ENCODE data around the gene LRRC4C. TPM values are rescaled to one million over a fixed set of nuclear protein-coding genes. Genes with fewer than 3 reads are reported as not detected.

Gene LRRC4C
- total RNA-seq, 1 donor from 2014 or later = 0.64 TPM

DNA sequence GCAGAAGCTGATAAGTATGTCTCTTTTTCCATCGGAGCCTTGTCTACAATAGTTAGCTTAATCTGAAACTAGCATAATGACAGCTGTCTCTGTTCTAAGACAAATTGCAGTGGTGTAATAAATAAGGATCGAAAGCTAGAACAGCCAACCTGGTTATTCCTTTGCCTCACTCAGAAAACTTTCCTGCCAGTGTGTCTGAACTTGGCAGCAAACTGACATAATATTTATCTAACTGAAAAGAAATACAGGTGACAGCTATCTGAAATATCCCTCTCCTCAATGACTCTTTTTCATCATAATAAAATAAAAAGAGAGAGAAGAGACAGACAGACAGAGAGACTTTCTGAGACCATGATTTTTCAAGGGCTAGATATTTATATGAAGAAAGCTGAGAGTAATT, 642.5 kb downstream of the LRRC4C start:
- Mint-ChIP-seq H3K27me3 (ENCODE audit: unreplicated experiment) (no peaks in the 10 kb centered on the region), H3K9me3 (ENCODE audit: unreplicated experiment) (peaks cover 1% of the 10 kb centered on the region), H3K27ac (ENCODE audit: unreplicated experiment) (no peak overlapping the region), H3K36me3 (ENCODE audit: unreplicated experiment) (no peaks in the 10 kb centered on the region), H3K4me1 (ENCODE audit: low read depth, unreplicated experiment) (no peaks in the 10 kb centered on the region), H3K4me3 (ENCODE audit: unreplicated experiment) (no peak overlapping the region)
- TF ChIP-seq, protein P1, sequence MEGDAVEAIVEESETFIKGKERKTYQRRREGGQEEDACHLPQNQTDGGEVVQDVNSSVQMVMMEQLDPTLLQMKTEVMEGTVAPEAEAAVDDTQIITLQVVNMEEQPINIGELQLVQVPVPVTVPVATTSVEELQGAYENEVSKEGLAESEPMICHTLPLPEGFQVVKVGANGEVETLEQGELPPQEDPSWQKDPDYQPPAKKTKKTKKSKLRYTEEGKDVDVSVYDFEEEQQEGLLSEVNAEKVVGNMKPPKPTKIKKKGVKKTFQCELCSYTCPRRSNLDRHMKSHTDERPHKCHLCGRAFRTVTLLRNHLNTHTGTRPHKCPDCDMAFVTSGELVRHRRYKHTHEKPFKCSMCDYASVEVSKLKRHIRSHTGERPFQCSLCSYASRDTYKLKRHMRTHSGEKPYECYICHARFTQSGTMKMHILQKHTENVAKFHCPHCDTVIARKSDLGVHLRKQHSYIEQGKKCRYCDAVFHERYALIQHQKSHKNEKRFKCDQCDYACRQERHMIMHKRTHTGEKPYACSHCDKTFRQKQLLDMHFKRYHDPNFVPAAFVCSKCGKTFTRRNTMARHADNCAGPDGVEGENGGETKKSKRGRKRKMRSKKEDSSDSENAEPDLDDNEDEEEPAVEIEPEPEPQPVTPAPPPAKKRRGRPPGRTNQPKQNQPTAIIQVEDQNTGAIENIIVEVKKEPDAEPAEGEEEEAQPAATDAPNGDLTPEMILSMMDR (IDR thresholded peaks at IDR 0.05; ENCODE audit: partially characterized antibody, unreplicated experiment) = no peak
- DNase-seq = no peak

DNA sequence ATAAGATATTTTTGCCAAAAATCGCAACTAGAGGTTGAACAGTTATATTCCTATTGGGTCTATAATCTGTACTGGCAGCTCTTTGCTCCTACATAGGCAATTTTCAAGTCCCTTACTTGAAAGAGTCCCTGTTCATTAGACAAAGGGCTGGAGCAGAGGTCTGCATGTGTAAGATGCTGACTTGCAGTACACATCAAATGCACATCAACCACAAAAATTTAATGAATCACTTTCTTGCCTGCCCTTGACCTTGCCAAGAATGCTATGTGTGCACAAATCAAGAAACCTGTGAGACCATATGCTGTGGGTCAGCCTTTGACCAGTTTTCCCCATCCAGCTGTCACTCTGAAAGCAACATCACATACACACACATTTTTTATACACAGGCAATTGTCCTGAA, 661.5 kb downstream of the LRRC4C start:
- Mint-ChIP-seq H3K27ac (ENCODE audit: unreplicated experiment) (peak overlapping the region; percentile 40), H3K4me3 (ENCODE audit: unreplicated experiment) (no peak overlapping the region), H3K36me3 (ENCODE audit: unreplicated experiment) (no peaks in the 10 kb centered on the region), H3K27me3 (ENCODE audit: unreplicated experiment) (no peaks in the 10 kb centered on the region), H3K9me3 (ENCODE audit: unreplicated experiment) (peaks cover 2% of the 10 kb centered on the region), H3K4me1 (ENCODE audit: low read depth, unreplicated experiment) (peaks cover 3% of the 10 kb centered on the region)
- no peak for DNase-seq
- TF ChIP-seq, protein P1 (IDR thresholded peaks at IDR 0.05; ENCODE audit: partially characterized antibody, unreplicated experiment) = no peak

DNA sequence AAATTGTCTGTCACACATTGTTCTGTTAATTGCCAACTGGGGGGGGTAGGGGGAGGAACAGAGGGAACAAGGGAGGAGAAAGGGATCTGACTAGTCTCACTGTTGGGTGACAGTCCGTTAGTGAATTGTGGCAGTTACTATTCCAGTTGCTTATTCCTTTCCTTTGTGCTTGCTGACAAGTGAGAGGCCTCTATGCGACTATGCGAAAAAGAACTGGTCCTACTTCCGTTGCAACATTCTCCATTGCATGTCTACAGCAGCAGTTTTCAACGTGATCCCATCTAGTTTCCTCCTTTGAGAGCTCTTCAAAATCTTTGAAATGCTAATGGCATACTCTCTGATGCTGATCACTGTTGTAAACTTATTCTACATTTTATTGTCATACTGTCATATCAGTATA, 672.2 kb downstream of the LRRC4C start:
- DNase-seq = no peak
- H3K4me3 Mint-ChIP-seq (ENCODE audit: unreplicated experiment) = no peak overlapping the region
- no peaks in the 10 kb centered on the region for H3K4me1 Mint-ChIP-seq (ENCODE audit: low read depth, unreplicated experiment)
- no peaks in the 10 kb centered on the region for H3K9me3 Mint-ChIP-seq (ENCODE audit: unreplicated experiment)
- H3K36me3 Mint-ChIP-seq (ENCODE audit: unreplicated experiment) = no peaks in the 10 kb centered on the region
- TF ChIP-seq, protein P1 (IDR thresholded peaks at IDR 0.05; ENCODE audit: partially characterized antibody, unreplicated experiment) = no peak
- H3K27ac Mint-ChIP-seq (ENCODE audit: unreplicated experiment) = no peak overlapping the region
- H3K27me3 Mint-ChIP-seq (ENCODE audit: unreplicated experiment) = no peaks in the 10 kb centered on the region

DNA sequence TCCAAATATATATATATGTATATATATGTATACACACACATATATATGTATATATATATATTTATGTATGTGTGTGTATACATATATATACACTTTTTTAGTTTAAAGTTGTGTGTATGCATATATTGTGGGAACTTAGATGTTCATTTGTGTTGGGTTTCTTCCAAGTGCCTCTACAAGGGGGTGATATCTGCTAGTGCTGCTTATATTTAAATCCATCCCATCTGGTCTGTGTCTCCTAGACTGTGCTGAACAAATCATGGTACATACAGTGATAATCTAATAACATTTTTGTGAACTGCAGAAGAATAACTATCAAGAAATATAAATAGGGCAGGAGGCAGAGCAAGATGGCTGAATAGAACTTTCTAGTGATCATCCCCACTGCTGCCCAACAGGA, 696.4 kb downstream of the LRRC4C start:
- no peaks in the 10 kb centered on the region for H3K4me1 Mint-ChIP-seq (ENCODE audit: low read depth, unreplicated experiment)
- H3K27me3 Mint-ChIP-seq (ENCODE audit: unreplicated experiment) = peaks cover 1% of the 10 kb centered on the region
- DNase-seq = no peak
- no peak overlapping the region for H3K4me3 Mint-ChIP-seq (ENCODE audit: unreplicated experiment)
- TF ChIP-seq, protein P1 (IDR thresholded peaks at IDR 0.05; ENCODE audit: partially characterized antibody, unreplicated experiment) = no peak
- H3K9me3 Mint-ChIP-seq (ENCODE audit: unreplicated experiment) = no peaks in the 10 kb centered on the region
- no peaks in the 10 kb centered on the region for H3K36me3 Mint-ChIP-seq (ENCODE audit: unreplicated experiment)
- no peak overlapping the region for H3K27ac Mint-ChIP-seq (ENCODE audit: unreplicated experiment)

DNA sequence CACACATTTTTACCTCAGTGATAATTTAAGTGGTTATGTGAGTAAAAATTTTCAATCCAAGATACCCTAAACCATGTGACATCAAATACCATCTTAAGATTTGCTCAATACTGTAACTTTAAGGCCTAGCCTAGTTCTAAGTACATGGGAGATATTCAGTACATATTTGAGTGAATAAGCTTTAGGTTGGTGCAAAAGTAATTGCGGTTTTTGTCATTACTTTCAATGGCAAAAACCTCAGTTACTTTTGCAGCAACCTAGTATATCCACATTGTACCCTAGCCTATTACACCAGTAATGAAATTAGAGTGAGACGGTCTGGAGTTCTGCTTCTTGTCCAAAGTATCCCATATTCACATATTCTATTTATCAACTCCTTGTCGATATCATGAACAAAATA, 700.1 kb downstream of the LRRC4C start:
- Mint-ChIP-seq H3K9me3 (ENCODE audit: unreplicated experiment) (no peaks in the 10 kb centered on the region), H3K36me3 (ENCODE audit: unreplicated experiment) (no peaks in the 10 kb centered on the region), H3K27me3 (ENCODE audit: unreplicated experiment) (no peaks in the 10 kb centered on the region), H3K4me1 (ENCODE audit: low read depth, unreplicated experiment) (no peaks in the 10 kb centered on the region), H3K4me3 (ENCODE audit: unreplicated experiment) (no peak overlapping the region), H3K27ac (ENCODE audit: unreplicated experiment) (no peak overlapping the region)
- TF ChIP-seq, protein P1 (IDR thresholded peaks at IDR 0.05; ENCODE audit: partially characterized antibody, unreplicated experiment) = no peak
- no peak for DNase-seq
